ENCODE measurements around the gene TNIP2.

TNIP2 gene

DNA sequence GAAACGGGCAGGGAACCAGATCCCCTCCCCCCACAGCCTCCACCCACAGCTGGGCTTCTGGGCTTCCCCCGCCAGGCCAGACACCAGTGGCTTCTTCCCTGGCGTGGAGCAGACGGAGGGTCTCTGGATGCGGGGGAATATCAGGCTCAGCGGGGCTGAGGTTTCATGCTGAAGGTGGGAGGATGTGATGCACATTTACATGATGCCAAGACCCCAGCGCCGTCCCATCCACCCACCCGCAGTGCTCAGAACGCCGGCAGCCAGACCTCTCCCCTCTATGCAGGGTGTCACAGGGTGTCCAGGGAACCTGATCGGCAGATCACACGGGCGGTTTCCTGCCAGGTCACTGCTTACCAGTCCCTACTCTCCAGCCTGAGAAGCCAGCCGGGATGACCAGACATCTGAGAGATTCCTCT is 12.8 kb upstream of the TNIP2 start:
- TF ChIP-seq, protein P1, sequence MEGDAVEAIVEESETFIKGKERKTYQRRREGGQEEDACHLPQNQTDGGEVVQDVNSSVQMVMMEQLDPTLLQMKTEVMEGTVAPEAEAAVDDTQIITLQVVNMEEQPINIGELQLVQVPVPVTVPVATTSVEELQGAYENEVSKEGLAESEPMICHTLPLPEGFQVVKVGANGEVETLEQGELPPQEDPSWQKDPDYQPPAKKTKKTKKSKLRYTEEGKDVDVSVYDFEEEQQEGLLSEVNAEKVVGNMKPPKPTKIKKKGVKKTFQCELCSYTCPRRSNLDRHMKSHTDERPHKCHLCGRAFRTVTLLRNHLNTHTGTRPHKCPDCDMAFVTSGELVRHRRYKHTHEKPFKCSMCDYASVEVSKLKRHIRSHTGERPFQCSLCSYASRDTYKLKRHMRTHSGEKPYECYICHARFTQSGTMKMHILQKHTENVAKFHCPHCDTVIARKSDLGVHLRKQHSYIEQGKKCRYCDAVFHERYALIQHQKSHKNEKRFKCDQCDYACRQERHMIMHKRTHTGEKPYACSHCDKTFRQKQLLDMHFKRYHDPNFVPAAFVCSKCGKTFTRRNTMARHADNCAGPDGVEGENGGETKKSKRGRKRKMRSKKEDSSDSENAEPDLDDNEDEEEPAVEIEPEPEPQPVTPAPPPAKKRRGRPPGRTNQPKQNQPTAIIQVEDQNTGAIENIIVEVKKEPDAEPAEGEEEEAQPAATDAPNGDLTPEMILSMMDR (IDR thresholded peaks at IDR 0.05; ENCODE audit: insufficient read depth, low read length, poor library complexity, severe bottlenecking), result no peak
- no peak for TF ChIP-seq EZH2phosphoT487 (conservative IDR thresholded peaks at IDR 0.05; ENCODE audit: low read length)
- H3K4me2 ChIP-seq (ENCODE audit: low read depth, low read length, poor library complexity, severe bottlenecking), result no peak overlapping the region

DNA sequence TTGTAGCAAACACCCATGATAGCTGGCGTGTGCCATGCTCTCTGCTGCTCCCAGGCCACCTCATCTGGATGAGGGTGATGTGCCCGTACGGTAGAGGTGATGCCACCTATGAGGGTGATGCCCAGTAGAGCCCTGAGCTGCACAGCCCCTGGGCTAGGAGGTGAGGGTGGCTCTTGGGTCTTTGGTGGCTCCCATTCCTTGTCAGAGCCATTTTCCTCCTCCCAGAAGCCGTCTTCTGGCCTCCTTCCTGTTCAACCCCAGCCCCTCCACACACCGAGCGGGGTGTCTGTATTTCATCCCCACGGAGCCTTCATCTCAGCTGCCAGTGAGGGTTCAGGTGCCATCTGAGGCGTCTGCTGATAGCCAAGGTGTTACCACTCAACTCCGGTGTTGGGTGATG is 12.0 kb upstream of the TNIP2 start:
- TF ChIP-seq, protein P1 (IDR thresholded peaks at IDR 0.05; ENCODE audit: insufficient read depth, low read length, poor library complexity, severe bottlenecking), result no peak
- TF ChIP-seq EZH2phosphoT487 (conservative IDR thresholded peaks at IDR 0.05; ENCODE audit: low read length), result no peak
- Histone ChIP-seq H3K4me3 (ENCODE audit: insufficient read depth, low read length, poor library complexity, severe bottlenecking) (no peak overlapping the region), H3K36me3 (ENCODE audit: low read length) (no peaks in the 10 kb centered on the region), H3K9me2 (replicated peaks; ENCODE audit: insufficient read depth, low read length) (no peaks in the 10 kb centered on the region), H3K9ac (ENCODE audit: low read length) (no peak overlapping the region), H3K27me3 (ENCODE audit: low read length) (no peaks in the 10 kb centered on the region), H4K20me1 (ENCODE audit: low read depth, low read length) (no peaks in the 10 kb centered on the region), H3K27ac (ENCODE audit: low read depth, low read length) (no peak overlapping the region), H3K79me2 (ENCODE audit: insufficient read depth, low read length) (no peaks in the 10 kb centered on the region), H3K4me2 (ENCODE audit: low read depth, low read length, poor library complexity, severe bottlenecking) (no peak overlapping the region), H2AFZ (ENCODE audit: low read depth, low read length, severe bottlenecking) (no peak overlapping the region), H3F3A (ENCODE audit: insufficient read depth) (peaks cover 4% of the 10 kb centered on the region), H3K9me3 (ENCODE audit: insufficient read depth, low read length) (no peaks in the 10 kb centered on the region)

More for the DNA sequence above, 12.8 kb upstream of the TNIP2 start:
- Histone ChIP-seq H3K36me3 (ENCODE audit: low read length) (no peaks in the 10 kb centered on the region), H3K27me3 (ENCODE audit: low read length) (no peaks in the 10 kb centered on the region), H3K9me3 (ENCODE audit: insufficient read depth, low read length) (no peaks in the 10 kb centered on the region), H3K27ac (ENCODE audit: low read depth, low read length) (no peak overlapping the region), H3K9me2 (replicated peaks; ENCODE audit: insufficient read depth, low read length) (no peaks in the 10 kb centered on the region), H2AFZ (ENCODE audit: low read depth, low read length, severe bottlenecking) (no peak overlapping the region), H4K20me1 (ENCODE audit: low read depth, low read length) (no peaks in the 10 kb centered on the region), H3K79me2 (ENCODE audit: insufficient read depth, low read length) (no peaks in the 10 kb centered on the region), H3F3A (ENCODE audit: insufficient read depth) (peaks cover 4% of the 10 kb centered on the region), H3K4me3 (ENCODE audit: insufficient read depth, low read length, poor library complexity, severe bottlenecking) (no peak overlapping the region), H3K9ac (ENCODE audit: low read length) (no peak overlapping the region)

DNA sequence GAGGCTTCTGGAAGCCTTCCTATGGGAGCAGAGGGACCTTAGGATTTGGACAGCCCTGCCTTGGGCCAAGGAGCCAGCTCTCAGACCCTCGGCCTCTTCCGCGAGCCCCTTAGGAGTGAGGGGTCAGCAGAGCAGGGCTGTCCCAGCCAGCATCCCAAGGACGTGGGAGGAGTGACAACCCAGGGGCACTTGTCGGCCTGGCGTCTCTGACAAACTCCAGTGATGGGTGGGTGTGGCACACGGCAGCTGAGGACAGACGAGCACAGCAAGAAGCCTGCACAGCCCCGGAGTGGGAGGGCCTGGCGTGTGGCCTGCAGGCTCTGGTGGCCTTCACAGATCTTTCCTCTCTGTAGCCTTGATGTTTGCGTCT is 11.6 kb upstream of the TNIP2 start:
- TF ChIP-seq, protein P1 (IDR thresholded peaks at IDR 0.05; ENCODE audit: insufficient read depth, low read length, poor library complexity, severe bottlenecking), result no peak
- TF ChIP-seq EZH2phosphoT487 (conservative IDR thresholded peaks at IDR 0.05; ENCODE audit: low read length), result no peak
- Histone ChIP-seq H3F3A (ENCODE audit: insufficient read depth) (peaks cover 4% of the 10 kb centered on the region), H3K9ac (ENCODE audit: low read length) (no peak overlapping the region)

More for the DNA sequence above, 11.6 kb upstream of the TNIP2 start:
- Histone ChIP-seq H3K4me3 (ENCODE audit: insufficient read depth, low read length, poor library complexity, severe bottlenecking) (no peak overlapping the region), H3K79me2 (ENCODE audit: insufficient read depth, low read length) (no peaks in the 10 kb centered on the region), H2AFZ (ENCODE audit: low read depth, low read length, severe bottlenecking) (no peak overlapping the region), H4K20me1 (ENCODE audit: low read depth, low read length) (no peaks in the 10 kb centered on the region), H3K27me3 (ENCODE audit: low read length) (no peaks in the 10 kb centered on the region), H3K9me2 (replicated peaks; ENCODE audit: insufficient read depth, low read length) (no peaks in the 10 kb centered on the region), H3K36me3 (ENCODE audit: low read length) (no peaks in the 10 kb centered on the region), H3K4me2 (ENCODE audit: low read depth, low read length, poor library complexity, severe bottlenecking) (no peak overlapping the region), H3K9me3 (ENCODE audit: insufficient read depth, low read length) (no peaks in the 10 kb centered on the region), H3K27ac (ENCODE audit: low read depth, low read length) (no peak overlapping the region)
